B cell (primary cell): ENCODE measurements around the gene ZNF749. TPM values are rescaled to one million over a fixed set of nuclear protein-coding genes. Genes with fewer than 3 reads are reported as not detected.
A peak's percentile ranks its signal among the peaks of the same experiment; 100 is the strongest.

ENCODE experiments used
- ATAC-seq: fragments of 200-7000 bp; cut with Tn5 transposase; one replicate; pipeline ENCODE4 v1.10.0; 2021; ENCODE audit warnings: low read depth, mild to moderate bottlenecking, moderate number of reproducible peaks, moderate library complexity
- CTCF ChIA-PET: fragments of 350-600 bp; sonication (Branson Sonifier 250); formaldehyde crosslinking; loops from one replicate; lab custom pipeline; 2021; ENCODE audit warnings: antibody characterized with exemption, inconsistent platforms; lab: Charles Lee
- POLR2A ChIA-PET: fragments of 350-600 bp; sonication (Branson Sonifier 250); formaldehyde crosslinking; loops from one replicate; lab custom pipeline; 2021; ENCODE audit warnings: antibody characterized with exemption; lab: Charles Lee
- DNase-seq: peaks from one replicate; pipeline ENCODE4 v3.0.0; 2013
- H2AFZ ChIP-seq: 2 replicates; pipeline ENCODE4 v1.6.1; 2012; ENCODE audit warnings: mild to moderate bottlenecking, low read depth, low read length; ENCODE audit not compliant: insufficient read depth, poor library complexity, severe bottlenecking
- H3K27ac ChIP-seq, 2 donors: 1 replicate in 1 of 2; 2 replicates in 1 of 2; pipeline ENCODE4 v1.5.1; 2012 to 2013; ENCODE audit warnings: low read length in 2 of 2, mild to moderate bottlenecking in 2 of 2, moderate library complexity in 1 of 2
- H3K27me3 ChIP-seq, 4 experiments: fragments of 200-600 bp in 1 of 4; sonication (generic) in 1 of 4; replicated peaks in 1 of 4; 1 replicate in 2 of 4; 2 replicates in 2 of 4; pipeline versions ENCODE4 v1.6.1 to v1.7.0; 2013 to 2016; ENCODE audit warnings: low read length in 3 of 4, mild to moderate bottlenecking in 2 of 4, mixed read lengths in 1 of 4, moderate library complexity in 1 of 4; ENCODE audit not compliant: insufficient read depth in 4 of 4, control insufficient read depth in 3 of 4; ENCODE audit errors: control extremely low read depth in 1 of 4
- H3K36me3 ChIP-seq, 2 experiments: replicated peaks in 1 of 2; 1 replicate in 1 of 2; 2 replicates in 1 of 2; pipeline versions ENCODE4 v1.6.1 to v1.7.1; 2013; ENCODE audit warnings: low read length in 1 of 2; ENCODE audit not compliant: insufficient read depth in 2 of 2, control insufficient read depth in 1 of 2; ENCODE audit errors: control extremely low read depth in 1 of 2, extremely low read depth in 1 of 2
- H3K4me1 ChIP-seq, 2 donors: fragments of 200-600 bp in 1 of 2; sonication (generic) in 1 of 2; 1 replicate in 1 of 2; 2 replicates in 1 of 2; pipeline versions ENCODE4 v1.5.1 to v1.6.1; 2013 to 2017; ENCODE audit warnings: low read length in 2 of 2; ENCODE audit not compliant: control insufficient read depth in 2 of 2, insufficient read depth in 2 of 2
- H3K4me2 ChIP-seq: replicated peaks from 2 replicates; pipeline ENCODE3; 2012; ENCODE audit warnings: mild to moderate bottlenecking, low read depth, low read length; ENCODE audit not compliant: poor library complexity, severe bottlenecking
- H3K4me3 ChIP-seq, 5 experiments: fragments of 200-600 bp in 1 of 5; sonication (generic) in 1 of 5; 1 replicate in 3 of 5; 2 replicates in 2 of 5; pipeline versions ENCODE4 v1.5.1 to v1.7.0; 2011 to 2016; ENCODE audit warnings: low read length in 4 of 5, mild to moderate bottlenecking in 4 of 5, low read depth in 2 of 5, control low read depth in 1 of 5, moderate library complexity in 1 of 5; ENCODE audit not compliant: insufficient read depth in 1 of 5; ENCODE audit errors: control extremely low read depth in 1 of 5, extremely low read depth in 1 of 5
- H3K79me2 ChIP-seq: fragments of 200-600 bp; sonication (generic); one replicate; pipeline ENCODE4 v1.6.0; 2016; ENCODE audit warnings: low read length; ENCODE audit not compliant: control insufficient read depth, insufficient read depth
- H3K9ac ChIP-seq: fragments of 200-600 bp; sonication (generic); 2 replicates; pipeline ENCODE4 v1.6.1; 2017; ENCODE audit warnings: mild to moderate bottlenecking, low read length, moderate library complexity
- H3K9me3 ChIP-seq, 3 donors: one replicate each; pipeline versions ENCODE4 v1.6.1 to v1.7.1; 2013; ENCODE audit warnings: low read length in 2 of 3; ENCODE audit not compliant: control insufficient read depth in 2 of 3, insufficient read depth in 1 of 3; ENCODE audit errors: control extremely low read depth in 1 of 3
- H4K20me1 ChIP-seq: 2 replicates; pipeline ENCODE4 v1.6.0; 2012; ENCODE audit warnings: mild to moderate bottlenecking, low read length; ENCODE audit not compliant: insufficient read depth, control insufficient read depth, poor library complexity, severe bottlenecking
- H3K27ac Mint-ChIP-seq: one replicate; pipeline ENCODE4 v1.8.0; 2021; ENCODE audit warnings: mixed read lengths
- H3K27me3 Mint-ChIP-seq: one replicate; pipeline ENCODE4 v1.8.0; 2021; ENCODE audit warnings: mixed read lengths
- H3K4me1 Mint-ChIP-seq: one replicate; pipeline ENCODE4 v1.8.0; 2021; ENCODE audit warnings: mixed read lengths
- H3K4me3 Mint-ChIP-seq: one replicate; pipeline ENCODE4 v1.8.0; 2021; ENCODE audit warnings: mixed read lengths
- H3K9me3 Mint-ChIP-seq: one replicate; pipeline ENCODE4 v1.8.0; 2022; ENCODE audit warnings: mixed read lengths; ENCODE audit not compliant: insufficient read depth
- CTCF ChIP-seq: fragments of 200-600 bp; IDR thresholded peaks from one replicate; pipeline ENCODE4 v1.8.0; 2022; ENCODE audit warnings: antibody characterized with exemption, mild to moderate bottlenecking
- EZH2 ChIP-seq: IDR thresholded peaks from 2 replicates; pipeline ENCODE4 v1.6.1; 2012; ENCODE audit warnings: borderline replicate concordance, low read depth, mild to moderate bottlenecking, moderate library complexity, low read length; ENCODE audit not compliant: insufficient read depth, poor library complexity, severe bottlenecking
- WGBS: methylation state at CpG from one replicate; pipeline ENCODE4 v1.1.5; 2013; ENCODE audit warnings: missing lambda C conversion rate; ENCODE audit not compliant: insufficient coverage; 5-methylcytosine and 5-hydroxymethylcytosine counted together
- intact Hi-C: fragments of 100-400 bp; cut with micrococcal nuclease; formaldehyde crosslinking; loops from one replicate; pipeline ENCODE4 v1.10.0; 2022
- polyA plus RNA-seq: library from polyadenylated mRNA; depleted of rRNA; stranded (reverse); fragments of >200 nt; gene quantifications from 2 replicates; pipeline ENCODE4 v1.2.3, GENCODE V29; 2012
- total RNA-seq, 2 donors: library from RNA; stranded (reverse); fragments of 120-200 nt in 1 of 2; gene quantifications; 1 replicate in 1 of 2; 2 replicates in 1 of 2; pipeline versions ENCODE4 v1.2.3 to v1.2.4, GENCODE V29; 2013 to 2022

ZNF749 gene
- total and polyA plus RNA-seq, 2 donors (not counting 1 experiment from before 2014, with no cell fraction given): 9.3 to 20.1 TPM

GRCh38 chr19:57421037-57421436 is 14.1 kb upstream of the ZNF749 start:
- Mint-ChIP-seq H3K4me1 (no peaks in the 10 kb centered on the region), H3K9me3 (peaks cover 10% of the 10 kb centered on the region), H3K27ac (no peak overlapping the region), H3K4me3 (no peak overlapping the region), H3K27me3 (no peaks in the 10 kb centered on the region)
- CTCF ChIA-PET: no interaction called here
- no peaks in the 10 kb centered on the region for H4K20me1 ChIP-seq
- H3K27me3 ChIP-seq: no peaks in the 10 kb centered on the region
- POLR2A ChIA-PET: no interaction called here
- WGBS: no CpG with 5 or more reads among the region's 3 CpGs
- DNase-seq (no peak), ATAC-seq (no peak)
- H3K4me3 ChIP-seq: no peak overlapping the region
- H3K4me1 ChIP-seq: no peaks in the 10 kb centered on the region
- intact Hi-C loops: no loop called here
- TF ChIP-seq CTCF: no peak
- TF ChIP-seq EZH2: no peak
- H3K79me2 ChIP-seq: peaks cover 12% of the 10 kb centered on the region
- H3K36me3 ChIP-seq: peaks cover 24 to 37% of the 10 kb centered on the region in 2 experiments
- H3K4me2 ChIP-seq: no peak overlapping the region
- no peak overlapping the region for H3K9ac ChIP-seq
- H3K27ac ChIP-seq: no peak overlapping the region
- H2AFZ ChIP-seq: no peak overlapping the region
- H3K9me3 ChIP-seq: peaks cover 2 to 36% (median 23%) of the 10 kb centered on the region in 3 donors

DNA sequence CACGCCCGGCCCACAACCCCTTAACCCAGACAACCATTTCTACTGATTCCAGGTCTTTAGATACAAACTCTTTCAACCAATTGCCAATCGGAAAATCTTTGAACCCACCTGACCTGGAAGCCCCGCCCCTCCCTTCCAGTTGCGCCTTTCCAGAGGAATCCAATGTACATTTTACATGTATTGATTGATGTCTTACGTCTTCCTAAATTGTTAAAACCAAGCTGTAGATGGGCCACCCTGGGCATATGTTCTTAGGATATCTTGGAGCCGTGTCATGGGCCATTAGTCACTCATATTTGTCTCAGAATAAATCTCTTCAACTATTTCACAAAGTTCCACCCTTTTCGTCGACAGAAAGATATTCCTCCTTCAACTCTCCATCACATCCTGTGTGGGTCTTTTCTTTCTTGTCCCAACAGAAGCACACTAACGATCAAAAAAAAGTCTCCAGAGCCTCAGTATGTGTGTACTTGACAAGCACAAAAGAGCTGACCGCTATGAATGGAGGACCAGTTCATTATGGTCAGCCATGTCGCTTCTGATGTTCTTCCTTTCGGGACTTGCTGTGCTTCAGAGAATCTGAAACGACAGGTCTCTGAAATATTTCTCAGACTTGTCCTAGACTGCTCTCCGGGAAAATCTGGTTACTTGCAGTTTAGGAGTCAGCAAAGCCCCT is 601 bp upstream of the ZNF749 start:
- H3K9me3 ChIP-seq: no peaks in the 10 kb centered on the region
- no peaks in the 10 kb centered on the region for H3K27me3 ChIP-seq
- peaks cover 28% of the 10 kb centered on the region for H3K4me1 Mint-ChIP-seq
- peaks cover 43% of the 10 kb centered on the region for H3K79me2 ChIP-seq
- peak overlapping the region; percentile 85 for H3K9ac ChIP-seq
- H3K27ac Mint-ChIP-seq: peak overlapping the region; percentile 94
- no peaks in the 10 kb centered on the region for H4K20me1 ChIP-seq
- peak overlapping the region; percentile 61 to 81 (median 69) for H3K4me3 ChIP-seq
- 30% methylated on average over 11 of the region's 15 CpGs for WGBS
- H3K4me3 Mint-ChIP-seq: peak overlapping the region; percentile 99
- H3K4me1 ChIP-seq: peaks cover 17% of the 10 kb centered on the region in 2 donors
- H3K27me3 Mint-ChIP-seq: no peaks in the 10 kb centered on the region
- ChIA-PET POLR2A (no interaction called here), CTCF (interaction anchor here (1.5 kb wide), 1 partner anchor 29 kb away, joined by 3 read pairs; no protein-coding TSS in a partner anchor)
- no peak for ATAC-seq
- H3K9me3 Mint-ChIP-seq: no peaks in the 10 kb centered on the region
- peak overlapping the region; percentile 99 for H3K4me2 ChIP-seq
- H3K27ac ChIP-seq: no peak overlapping the region
- peaks cover 4 to 6% of the 10 kb centered on the region in 2 experiments for H3K36me3 ChIP-seq
- intact Hi-C loops: loop anchor here (1.0 to 10.0 kb wide), 15 partner anchors 23 to 1042 kb away; partner anchors contain the start of genes TRAPPC2B, ZNF134, ZNF17 and ZNF417
- DNase-seq: no peak
- TF ChIP-seq EZH2: no peak
- TF ChIP-seq CTCF: no peak
- peak overlapping the region; percentile 87 for H2AFZ ChIP-seq
